Mucosa of gallbladder (tissue), 1 donor: ENCODE measurements around the gene RNF223. TPM values are rescaled to one million over a fixed set of nuclear protein-coding genes. Genes with fewer than 3 reads are reported as not detected.
"Not testable (repeated sequence)": the region's sequence is repeated elsewhere in the genome, so short reads cannot be mapped to it uniquely, and the experiment has no call there.

Experiments
- DNase-seq: peaks from one replicate; pipeline ENCODE4 v3.0.0-alpha.2; 2020; ENCODE audit warnings: low spot score
- total RNA-seq: library from RNA; stranded (reverse); gene quantifications from one replicate; pipeline ENCODE4 v1.2.1, GENCODE V29; 2021
- donor health status: DM: no; HTN: no; CAD: no.

RNF223 gene
- total RNA-seq, 1 donor from 2014 or later: 1.0 TPM

- no peak for DNase-seq
Measured at GRCh38 chr1:1072849-1073742, 1.0 kb downstream of the RNF223 start.

DNA sequence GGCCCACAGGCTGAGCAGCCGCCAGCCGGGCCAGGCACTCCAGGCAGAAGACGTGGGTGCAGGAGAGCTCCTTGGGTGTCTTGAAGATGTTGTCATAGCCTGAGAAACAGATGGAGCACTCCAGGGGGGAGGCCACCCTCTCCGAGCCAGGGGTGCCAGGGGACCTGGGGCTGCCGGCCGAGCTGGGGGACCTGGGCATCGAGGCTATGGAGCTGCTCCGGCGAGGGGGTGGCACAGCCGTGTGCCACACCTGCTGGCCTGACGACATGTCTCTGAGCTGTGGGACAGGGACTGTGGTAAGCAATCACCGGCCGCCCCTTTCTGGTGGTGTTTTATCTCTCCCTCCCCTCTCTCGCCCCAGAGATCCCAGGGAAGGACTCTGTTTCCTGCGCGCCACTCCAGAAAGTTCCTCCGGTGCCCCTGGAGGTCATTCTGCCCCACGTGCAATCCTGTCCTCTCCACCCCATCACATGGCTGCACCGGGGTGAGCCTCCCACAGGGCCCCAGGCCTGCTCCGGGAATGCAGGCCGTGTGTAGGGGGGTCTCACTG, 1.7 kb downstream of the RNF223 start:
- no peak for DNase-seq

DNA sequence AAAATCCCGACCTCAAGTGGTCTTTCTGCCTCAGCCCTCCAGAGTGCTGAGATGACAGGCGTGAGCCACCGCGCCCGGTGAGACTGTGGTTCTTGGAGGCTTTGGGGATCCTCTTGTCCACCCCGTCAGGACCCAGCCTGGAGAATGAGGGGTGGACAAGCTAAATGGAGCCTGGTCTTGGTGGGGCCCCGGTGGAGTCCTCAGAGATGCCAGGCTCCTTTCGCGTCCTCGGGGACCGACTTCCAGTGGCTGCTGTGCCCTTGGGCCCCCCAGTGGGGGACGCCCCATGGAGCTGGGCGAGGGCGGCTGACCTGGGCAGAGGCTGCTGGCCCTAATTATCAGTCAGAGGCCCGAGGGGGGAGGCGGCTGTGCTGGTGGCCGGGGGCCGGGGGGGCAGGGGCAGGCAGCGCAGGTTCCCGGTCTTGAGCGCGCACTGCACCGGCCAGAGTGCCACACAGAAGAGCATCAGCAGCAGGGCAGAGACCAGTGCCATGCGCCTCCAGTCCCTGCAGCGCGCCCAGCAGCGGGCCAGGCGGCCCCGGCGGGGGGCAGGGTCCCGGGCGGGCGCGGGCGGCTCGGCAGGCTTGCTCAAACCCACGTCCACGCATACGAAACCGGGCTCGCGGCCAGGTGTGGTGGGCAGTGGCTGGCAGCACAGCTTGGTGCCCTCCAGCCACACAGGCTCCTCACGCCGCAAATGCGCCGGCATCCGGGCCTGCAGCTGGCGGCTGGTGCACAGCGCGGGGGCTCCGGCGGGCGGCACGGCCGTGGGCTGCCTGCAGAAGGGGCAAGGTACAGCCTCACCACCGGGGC, 2.4 kb downstream of the RNF223 start:
- DNase-seq: no peak

DNA sequence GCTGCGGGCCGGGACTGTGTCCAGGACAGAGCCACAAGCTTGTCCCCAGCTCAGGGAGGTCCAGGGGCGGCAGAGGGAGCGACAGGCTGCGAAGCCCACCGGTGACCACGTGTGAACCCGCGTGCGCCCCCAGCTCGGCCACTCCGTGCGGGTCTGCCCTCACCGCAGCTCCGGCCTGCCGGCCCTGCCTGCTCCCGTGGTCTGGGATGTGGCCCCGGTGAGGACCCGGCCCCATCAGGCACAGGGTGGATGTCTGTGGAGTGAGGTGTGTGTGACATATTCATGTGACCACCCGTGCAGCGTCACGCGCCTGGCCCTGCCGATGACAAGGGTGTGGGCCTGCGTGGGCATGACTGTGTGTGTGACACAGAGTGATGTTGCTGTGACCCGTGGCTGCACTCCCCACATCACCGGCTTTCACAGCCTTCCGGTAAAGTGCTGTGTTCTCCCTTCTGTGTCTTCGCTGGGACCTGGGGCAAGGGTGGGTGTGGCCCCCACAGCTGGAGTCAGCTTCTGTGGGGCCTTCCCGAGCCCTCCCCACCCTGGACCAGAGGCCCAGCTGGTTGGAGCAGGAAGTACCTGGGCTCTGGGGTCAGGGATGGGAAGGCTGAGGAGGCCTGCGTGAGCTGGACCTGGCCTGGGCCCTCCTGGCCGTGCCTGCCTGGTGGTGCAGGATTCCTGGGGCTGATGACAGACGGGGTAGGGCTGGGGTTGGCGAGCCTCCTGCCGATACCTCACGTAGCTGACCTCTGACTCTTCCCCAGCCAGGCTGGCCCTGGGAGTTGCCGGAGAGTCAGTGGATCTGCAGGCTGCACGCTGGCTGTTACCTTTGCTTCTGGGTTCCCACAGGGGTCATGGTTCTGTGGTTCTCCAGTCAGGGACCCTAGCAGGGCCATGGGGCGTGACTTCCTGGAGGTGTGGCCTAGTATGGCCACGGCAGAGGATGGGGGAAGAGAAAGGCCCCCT, 4.1 kb downstream of the RNF223 start:
- no peak for DNase-seq

DNA sequence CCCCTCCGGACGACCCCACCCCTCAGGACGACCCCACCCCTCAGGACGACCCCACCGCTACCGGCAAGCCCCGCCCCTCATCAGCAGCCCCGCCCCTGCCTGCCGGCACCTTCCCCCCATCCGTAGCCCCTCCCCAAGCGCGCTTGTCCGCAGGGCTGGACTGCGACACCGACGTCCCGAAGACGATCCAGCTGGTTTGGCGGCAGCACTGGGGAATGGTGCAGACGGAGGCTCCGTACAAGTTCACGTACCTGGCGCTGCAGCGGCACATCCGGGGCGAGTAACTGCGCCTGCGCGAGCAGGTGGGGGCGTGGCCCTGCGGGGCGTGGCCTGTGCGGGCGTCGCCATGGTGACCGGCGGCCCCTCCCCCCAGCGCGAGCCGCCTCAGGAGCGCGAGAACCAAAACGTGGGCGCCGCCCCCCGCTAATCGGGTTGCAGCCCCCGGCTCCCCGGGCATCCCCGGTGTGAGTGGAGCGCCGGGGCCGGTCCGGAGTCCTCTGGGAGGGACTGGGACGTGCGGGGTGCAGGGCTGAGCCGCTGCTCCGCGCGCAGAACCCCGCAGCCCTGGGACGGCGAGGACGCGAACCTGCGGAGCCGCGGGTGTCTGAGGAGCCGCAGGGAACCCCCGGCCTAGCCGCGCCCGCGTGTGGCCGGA, 4.9 kb downstream of the RNF223 start:
- peak; percentile 83 for DNase-seq

GRCh38 chr1:1068517-1069055, 5.5 kb downstream of the RNF223 start:
- DNase-seq: no peak

DNA sequence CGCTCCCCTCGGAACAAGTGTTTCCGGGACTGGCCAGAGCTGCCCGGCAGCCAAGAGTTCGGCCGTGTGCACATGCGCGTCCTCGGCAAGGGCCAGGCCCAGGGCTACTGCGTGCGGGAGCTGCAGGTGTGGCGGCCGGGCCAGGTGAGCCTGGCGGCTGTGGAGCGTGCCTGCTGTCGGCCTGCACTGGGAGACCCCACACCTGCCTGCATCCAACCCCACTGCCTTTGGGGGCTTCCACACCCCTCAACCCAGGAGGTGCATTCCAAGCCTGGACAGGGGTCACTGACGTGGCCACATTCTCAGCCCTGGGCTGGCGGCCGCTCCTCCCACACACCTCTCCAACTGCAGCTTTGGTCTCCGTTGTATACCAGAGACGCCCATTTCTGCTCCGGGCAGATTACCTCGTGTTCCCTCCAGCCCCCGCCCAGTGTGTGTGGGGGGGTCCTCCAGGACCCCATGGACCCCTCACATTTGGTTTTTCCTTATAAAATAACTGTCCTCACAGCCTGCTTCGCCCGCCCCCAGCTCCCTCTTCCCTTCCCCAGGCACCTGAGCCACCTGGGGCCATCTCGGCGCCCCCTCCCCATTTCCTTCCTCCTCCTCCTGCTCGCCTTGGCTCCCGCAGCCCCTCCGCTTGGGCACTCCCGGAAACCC, 6.1 kb downstream of the RNF223 start:
- no peak for DNase-seq

GRCh38 chr1:1067284-1067859, 6.7 kb downstream of the RNF223 start:
- no peak for DNase-seq

- DNase-seq: no peak
Measured at GRCh38 chr1:1066403-1067283, 7.5 kb downstream of the RNF223 start.

DNA sequence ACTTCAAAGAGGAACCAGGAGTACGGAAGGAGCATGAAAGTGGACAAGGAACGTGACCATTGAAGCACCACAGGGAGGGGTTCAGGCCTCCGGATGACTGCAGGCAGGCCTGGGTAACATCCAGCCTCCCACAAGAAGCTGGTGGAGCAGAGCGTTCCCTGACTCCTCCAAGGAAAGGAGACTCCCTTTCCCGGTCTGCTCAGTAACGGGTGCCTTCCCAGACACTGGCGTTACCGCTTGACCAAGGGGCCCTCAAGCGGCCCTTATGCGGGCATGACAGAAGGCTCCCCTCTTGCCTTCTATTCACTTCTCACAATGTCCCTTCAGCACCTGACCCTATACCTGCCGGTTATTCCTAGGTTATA, 8.2 kb downstream of the RNF223 start:
- DNase-seq: not testable (repeated sequence)

GRCh38 chr1:1065265-1065939, 8.7 kb downstream of the RNF223 start:
- DNase-seq: no peak

GRCh38 chr1:1063945-1064831, 9.9 kb downstream of the RNF223 start:
- DNase-seq: no peak

GRCh38 chr1:1063261-1063944, 10.7 kb downstream of the RNF223 start:
- no peak for DNase-seq

- DNase-seq: no peak
Measured at GRCh38 chr1:1062348-1063163, 11.6 kb downstream of the RNF223 start.

GRCh38 chr1:1061682-1062345, 12.3 kb downstream of the RNF223 start:
- DNase-seq: no peak
